Esophagus muscularis mucosa (tissue), 4 donors: ENCODE results near the gene AFF1. TPM values are rescaled to one million over a fixed set of nuclear protein-coding genes. Genes with fewer than 3 reads are reported as not detected.
"Not testable (repeated sequence)": the region's sequence is repeated elsewhere in the genome, so short reads cannot be mapped to it uniquely, and the experiment has no call there.

Experiments
- DNase-seq: peaks from one replicate; pipeline ENCODE4 v3.0.0-alpha.2; 2017; ENCODE audit errors: extremely low spot score
- H3K27ac ChIP-seq, 4 donors: fragments of 200-600 bp; sonication (generic); replicated peaks in 1 of 4; 1 replicate in 3 of 4; 2 replicates in 1 of 4; pipeline ENCODE4 v1.5.1; 2016 to 2019; ENCODE audit warnings: mild to moderate bottlenecking in 1 of 4
- H3K27me3 ChIP-seq, 4 donors: fragments of 200-600 bp; sonication (generic); one replicate each; pipeline versions ENCODE4 v1.5.1 to v1.6.0; 2016 to 2019
- H3K36me3 ChIP-seq, 4 donors: fragments of 200-600 bp; sonication (generic); one replicate each; pipeline ENCODE4 v1.5.1; 2016 to 2019
- H3K4me1 ChIP-seq, 4 donors: fragments of 200-600 bp; sonication (generic); one replicate each; pipeline ENCODE4 v1.5.1; 2016 to 2019
- H3K4me3 ChIP-seq, 4 donors: fragments of 200-600 bp; sonication (generic); 1 replicate in 2 of 4; 2 replicates in 2 of 4; pipeline ENCODE4 v1.5.1; 2016 to 2019; ENCODE audit warnings: mild to moderate bottlenecking in 4 of 4, moderate library complexity in 1 of 4
- H3K9me3 ChIP-seq, 4 donors: fragments of 200-600 bp; sonication (generic); 1 replicate in 3 of 4; 2 replicates in 1 of 4; pipeline ENCODE4 v1.5.1; 2016 to 2019
- CTCF ChIP-seq, 3 experiments: fragments of 200-600 bp in 2 of 3; fragments of 450-650 bp in 1 of 3; sonication (generic) in 2 of 3; IDR thresholded peaks; one replicate each; pipeline ENCODE4 v1.5.1; 2017 to 2019; ENCODE audit warnings: antibody characterized with exemption in 3 of 3, mild to moderate bottlenecking in 2 of 3, moderate library complexity in 1 of 3
- EP300 ChIP-seq: sonication (generic); formaldehyde crosslinking; IDR thresholded peaks from one replicate; pipeline ENCODE4 v1.6.1; 2017; ENCODE audit warnings: antibody characterized with exemption
- POLR2A ChIP-seq: fragments of 450-650 bp; IDR thresholded peaks from one replicate; pipeline ENCODE4 v1.6.1; 2017; ENCODE audit warnings: antibody characterized with exemption, moderate library complexity, mild to moderate bottlenecking, low read depth
- POLR2AphosphoS5 ChIP-seq, 2 donors: sonication (generic); formaldehyde crosslinking; IDR thresholded peaks; one replicate each; pipeline ENCODE4 v1.6.1; 2017; ENCODE audit warnings: antibody characterized with exemption in 2 of 2
- WGBS: methylation state at CpG from one replicate; pipeline ENCODE4 v1.1.5; 2018; 5-methylcytosine and 5-hydroxymethylcytosine counted together
- intact Hi-C: fragments of 100-400 bp; cut with DNase I; formaldehyde crosslinking; loops from one replicate; pipeline ENCODE4 v1.15.1; 2023
- total RNA-seq, 4 donors: library from RNA; depleted of rRNA; stranded (reverse); fragments of >200 nt; gene quantifications; one replicate each; pipeline versions ENCODE4 v1.1.0 to v1.2.1, GENCODE V29; 2016

AFF1 gene
- total RNA-seq, 4 donors from 2014 or later, result 53.6 to 85.2 (median 70.6) TPM

GRCh38 chr4:87012265-87012953 is 77.6 kb downstream of the AFF1 start:
- H3K27ac ChIP-seq, result peak overlapping the region; percentile 44 to 75 (median 70)
- 71% methylated on average over 4 of the region's 4 CpGs for WGBS
- TF ChIP-seq POLR2A (no peak), CTCF (IDR thresholded peaks at IDR 0.05) (no peak), POLR2AphosphoS5 (IDR thresholded peaks at IDR 0.05) (no peak)
- peaks cover 73 to 92% (median 91%) of the 10 kb centered on the region in 4 donors for H3K4me1 ChIP-seq
- intact Hi-C loops, result no loop called here
- no peaks in the 10 kb centered on the region for H3K36me3 ChIP-seq
- H3K9me3 ChIP-seq, result no peaks in the 10 kb centered on the region
- H3K27me3 ChIP-seq, result no peaks in the 10 kb centered on the region
- no peak for DNase-seq
- H3K4me3 ChIP-seq, result no peak overlapping the region

- intact Hi-C loops, H3K27me3 ChIP-seq, H3K36me3 ChIP-seq, DNase-seq, H3K9me3 ChIP-seq, H3K4me3 ChIP-seq: not testable (repeated sequence)
- WGBS, result 94% methylated on average over 9 of the region's 9 CpGs
- Histone ChIP-seq H3K27ac (peak overlapping the region; percentile 44 to 75 (median 70)), H3K4me1 (peaks cover 76 to 97% (median 96%) of the 10 kb centered on the region in 4 donors)
Observed at GRCh38 chr4:87012954-87013308, 78.1 kb downstream of the AFF1 start.

GRCh38 chr4:87014284-87014782 is 79.5 kb downstream of the AFF1 start:
- H3K36me3 ChIP-seq, result no peaks in the 10 kb centered on the region
- H3K27ac ChIP-seq, result peak overlapping the region; percentile 69 to 75 (median 72)
- no peaks in the 10 kb centered on the region for H3K27me3 ChIP-seq
- no peaks in the 10 kb centered on the region for H3K9me3 ChIP-seq
- no peak for TF ChIP-seq POLR2A
- peak overlapping the region in 1 of 4 donors; percentile 0 for H3K4me3 ChIP-seq
- no peak for DNase-seq
- H3K4me1 ChIP-seq, result peaks cover 82 to 98% (median 97%) of the 10 kb centered on the region in 4 donors
- WGBS, result 54% methylated on average over 2 of the region's 2 CpGs
- intact Hi-C loops, result no loop called here

GRCh38 chr4:87015416-87015815 is 80.6 kb downstream of the AFF1 start:
- Histone ChIP-seq H3K27ac (peak overlapping the region; percentile 69 to 75 (median 72)), H3K9me3 (no peaks in the 10 kb centered on the region), H3K36me3 (no peaks in the 10 kb centered on the region), H3K4me1 (peaks cover 81 to 96% (median 95%) of the 10 kb centered on the region in 4 donors), H3K27me3 (no peaks in the 10 kb centered on the region), H3K4me3 (no peak overlapping the region)
- WGBS, result 69% methylated on average over 1 of the region's 1 CpG
- no peak for TF ChIP-seq POLR2A
- no peak for TF ChIP-seq POLR2AphosphoS5 (IDR thresholded peaks at IDR 0.05)
- TF ChIP-seq CTCF (IDR thresholded peaks at IDR 0.05), result no peak
- TF ChIP-seq EP300, result no peak
- no peak for DNase-seq
- intact Hi-C loops, result no loop called here

GRCh38 chr4:87017580-87018342 is 83.0 kb downstream of the AFF1 start:
- H3K27ac ChIP-seq, result peak overlapping the region; percentile 41 to 67 (median 54)
- H3K27me3 ChIP-seq, result no peaks in the 10 kb centered on the region
- intact Hi-C loops, result no loop called here
- no peak for DNase-seq
- WGBS, result 67% methylated on average over 10 of the region's 10 CpGs
- no peak overlapping the region for H3K4me3 ChIP-seq
- H3K36me3 ChIP-seq, result no peaks in the 10 kb centered on the region
- TF ChIP-seq POLR2AphosphoS5 (IDR thresholded peaks at IDR 0.05) (peak in 1 of 2 donors; percentile 41), EP300 (no peak)
- no peaks in the 10 kb centered on the region for H3K9me3 ChIP-seq
- peaks cover 72 to 93% (median 84%) of the 10 kb centered on the region in 4 donors for H3K4me1 ChIP-seq

- 56% methylated on average over 1 of the region's 1 CpG for WGBS
- H3K4me1 ChIP-seq, result peaks cover 72 to 93% (median 84%) of the 10 kb centered on the region in 4 donors
Observed at GRCh38 chr4:87018753-87019152, 83.9 kb downstream of the AFF1 start.

More at GRCh38 chr4:87018753-87019152, 83.9 kb downstream of the AFF1 start:
- H3K36me3 ChIP-seq, result no peaks in the 10 kb centered on the region
- no peak overlapping the region for H3K4me3 ChIP-seq
- H3K9me3 ChIP-seq, result no peaks in the 10 kb centered on the region
- peak overlapping the region; percentile 41 to 67 (median 54) for H3K27ac ChIP-seq
- intact Hi-C loops, result no loop called here
- no peak for DNase-seq
- no peak for TF ChIP-seq POLR2AphosphoS5 (IDR thresholded peaks at IDR 0.05)
- TF ChIP-seq CTCF (IDR thresholded peaks at IDR 0.05), result no peak
- no peak for TF ChIP-seq POLR2A
- H3K27me3 ChIP-seq, result no peaks in the 10 kb centered on the region
